Osteocyte (in vitro differentiated cells): ENCODE data around the gene PEX5L. TPM values are rescaled to one million over a fixed set of nuclear protein-coding genes. Genes with fewer than 3 reads are reported as not detected.

Experiments used
- DNase-seq: peaks from one replicate; pipeline ENCODE4 v3.0.0; 2021; ENCODE audit warnings: mixed read lengths; ENCODE audit not compliant: unreplicated experiment; ENCODE audit errors: extremely low spot score
- H3K27ac Mint-ChIP-seq: one replicate; pipeline ENCODE4 v1.8.0; 2021; ENCODE audit warnings: mild to moderate bottlenecking, mixed read lengths; ENCODE audit not compliant: unreplicated experiment
- H3K27me3 Mint-ChIP-seq: one replicate; pipeline ENCODE4 v1.8.0; 2021; ENCODE audit warnings: mixed read lengths; ENCODE audit not compliant: unreplicated experiment
- H3K36me3 Mint-ChIP-seq: one replicate; pipeline ENCODE4 v1.8.0; 2021; ENCODE audit warnings: mixed read lengths; ENCODE audit not compliant: unreplicated experiment
- H3K4me1 Mint-ChIP-seq: one replicate; pipeline ENCODE4 v1.8.0; 2021; ENCODE audit warnings: mixed read lengths; ENCODE audit not compliant: unreplicated experiment
- H3K4me3 Mint-ChIP-seq: one replicate; pipeline ENCODE4 v1.8.0; 2021; ENCODE audit warnings: mild to moderate bottlenecking, moderate library complexity, mixed read lengths; ENCODE audit not compliant: unreplicated experiment
- H3K9me3 Mint-ChIP-seq: one replicate; pipeline ENCODE4 v1.8.0; 2021; ENCODE audit warnings: mixed read lengths; ENCODE audit not compliant: unreplicated experiment
- total RNA-seq: library from RNA; stranded (reverse); gene quantifications from 2 replicates; pipeline ENCODE4 v1.2.1, GENCODE V29; 2021
- TF ChIP-seq, protein P1 (sequence below): fragments of 200-600 bp; sonication (generic); IDR thresholded peaks from 2 replicates; pipeline ENCODE4 v1.5.0; 2021; ENCODE audit warnings: antibody characterized with exemption, mild to moderate bottlenecking, moderate library complexity

Gene PEX5L
- total RNA-seq, 1 donor from 2014 or later, result not detected

- Mint-ChIP-seq H3K27ac (no peak overlapping the region), H3K4me3 (no peak overlapping the region), H3K36me3 (peaks cover 41% of the 10 kb centered on the region), H3K9me3 (no peaks in the 10 kb centered on the region), H3K4me1 (peaks cover 29% of the 10 kb centered on the region), H3K27me3 (no peaks in the 10 kb centered on the region)
- no peak for DNase-seq
- TF ChIP-seq, protein P1, sequence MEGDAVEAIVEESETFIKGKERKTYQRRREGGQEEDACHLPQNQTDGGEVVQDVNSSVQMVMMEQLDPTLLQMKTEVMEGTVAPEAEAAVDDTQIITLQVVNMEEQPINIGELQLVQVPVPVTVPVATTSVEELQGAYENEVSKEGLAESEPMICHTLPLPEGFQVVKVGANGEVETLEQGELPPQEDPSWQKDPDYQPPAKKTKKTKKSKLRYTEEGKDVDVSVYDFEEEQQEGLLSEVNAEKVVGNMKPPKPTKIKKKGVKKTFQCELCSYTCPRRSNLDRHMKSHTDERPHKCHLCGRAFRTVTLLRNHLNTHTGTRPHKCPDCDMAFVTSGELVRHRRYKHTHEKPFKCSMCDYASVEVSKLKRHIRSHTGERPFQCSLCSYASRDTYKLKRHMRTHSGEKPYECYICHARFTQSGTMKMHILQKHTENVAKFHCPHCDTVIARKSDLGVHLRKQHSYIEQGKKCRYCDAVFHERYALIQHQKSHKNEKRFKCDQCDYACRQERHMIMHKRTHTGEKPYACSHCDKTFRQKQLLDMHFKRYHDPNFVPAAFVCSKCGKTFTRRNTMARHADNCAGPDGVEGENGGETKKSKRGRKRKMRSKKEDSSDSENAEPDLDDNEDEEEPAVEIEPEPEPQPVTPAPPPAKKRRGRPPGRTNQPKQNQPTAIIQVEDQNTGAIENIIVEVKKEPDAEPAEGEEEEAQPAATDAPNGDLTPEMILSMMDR, result no peak
Measured at GRCh38 chr3:179766416-179767133, 270.2 kb downstream of the PEX5L start.

DNA sequence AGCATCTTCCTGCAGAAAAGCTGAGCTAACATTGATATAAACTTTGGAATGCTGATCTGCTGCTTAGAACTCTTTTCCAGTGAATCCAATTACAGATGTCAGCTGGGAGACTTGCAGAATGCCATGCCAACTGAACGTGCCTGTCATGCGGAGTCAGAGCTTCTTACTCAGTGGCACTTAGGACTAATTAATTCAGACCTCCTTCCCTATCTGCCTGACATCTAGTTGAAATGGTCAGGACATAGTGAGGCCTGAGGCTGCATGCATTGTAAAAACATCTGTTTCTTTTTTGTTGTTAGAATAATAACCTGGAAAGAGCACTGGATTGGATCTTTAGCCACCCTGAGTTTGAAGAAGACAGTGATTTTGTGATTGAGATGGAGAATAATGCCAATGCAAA is 271.3 kb downstream of the PEX5L start:
- DNase-seq, result no peak
- no peaks in the 10 kb centered on the region for H3K27me3 Mint-ChIP-seq
- peaks cover 51% of the 10 kb centered on the region for H3K36me3 Mint-ChIP-seq
- H3K27ac Mint-ChIP-seq, result no peak overlapping the region
- H3K4me1 Mint-ChIP-seq, result peaks cover 25% of the 10 kb centered on the region
- no peaks in the 10 kb centered on the region for H3K9me3 Mint-ChIP-seq
- TF ChIP-seq, protein P1, result no peak
- no peak overlapping the region for H3K4me3 Mint-ChIP-seq

DNA sequence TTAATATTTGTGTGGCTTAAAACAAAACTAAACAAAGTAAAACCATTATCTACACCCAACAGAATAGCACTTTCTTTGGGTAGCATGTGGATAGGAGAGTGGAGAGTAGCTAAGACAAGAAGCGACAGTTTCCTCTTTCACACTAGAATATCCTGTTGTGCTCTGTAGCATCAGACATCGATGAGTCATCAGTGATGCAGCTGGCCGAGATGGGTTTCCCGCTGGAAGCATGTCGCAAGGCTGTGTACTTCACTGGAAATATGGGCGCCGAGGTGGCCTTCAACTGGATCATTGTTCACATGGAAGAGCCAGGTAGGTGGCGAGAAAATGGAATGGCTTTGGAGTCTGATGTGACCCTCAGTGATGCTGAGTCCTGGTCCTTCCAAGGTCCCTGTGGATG is 275.8 kb downstream of the PEX5L start:
- Mint-ChIP-seq H3K9me3 (no peaks in the 10 kb centered on the region), H3K27me3 (no peaks in the 10 kb centered on the region), H3K4me1 (peaks cover 8% of the 10 kb centered on the region), H3K27ac (no peak overlapping the region), H3K4me3 (no peak overlapping the region), H3K36me3 (peaks cover 63% of the 10 kb centered on the region)
- DNase-seq, result no peak
- TF ChIP-seq, protein P1, result no peak

DNA sequence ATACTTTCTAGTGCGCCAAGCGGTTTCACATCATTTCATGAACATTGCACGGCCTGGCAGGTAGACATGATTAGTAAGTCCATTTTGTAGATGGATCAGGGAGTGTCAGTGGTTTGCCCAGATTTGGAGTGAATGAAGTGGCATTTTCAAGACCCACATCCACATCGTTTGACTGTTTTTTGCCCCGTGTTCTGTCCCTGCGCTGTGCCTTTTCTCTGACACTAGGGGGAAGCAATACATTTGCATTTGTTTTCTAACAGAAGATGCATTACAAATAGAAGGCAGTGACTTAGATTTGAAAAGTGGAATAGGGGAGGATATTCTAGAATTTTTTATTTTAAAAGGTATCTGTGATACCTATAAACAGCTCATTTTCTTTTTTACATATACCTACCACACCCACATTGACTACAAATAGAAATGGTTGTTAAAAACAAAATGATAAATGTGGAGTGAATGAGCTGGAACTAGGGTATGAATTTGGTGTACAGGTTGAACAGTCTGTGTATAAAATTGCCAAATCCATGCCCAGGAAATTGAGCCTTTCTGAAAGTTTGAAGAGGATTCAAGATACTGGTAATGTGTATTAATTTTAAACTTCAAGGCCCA is 285.9 kb downstream of the PEX5L start:
- Mint-ChIP-seq H3K27me3 (no peaks in the 10 kb centered on the region), H3K27ac (no peak overlapping the region), H3K4me3 (no peak overlapping the region), H3K4me1 (peaks cover 6% of the 10 kb centered on the region), H3K9me3 (no peaks in the 10 kb centered on the region), H3K36me3 (peaks cover 28% of the 10 kb centered on the region)
- TF ChIP-seq, protein P1, result peak; percentile 75
- DNase-seq, result peak; percentile 54

- peak; percentile 13 for DNase-seq
- peaks cover 30% of the 10 kb centered on the region for H3K36me3 Mint-ChIP-seq
- no peaks in the 10 kb centered on the region for H3K9me3 Mint-ChIP-seq
- H3K27me3 Mint-ChIP-seq, result no peaks in the 10 kb centered on the region
- H3K4me3 Mint-ChIP-seq, result no peak overlapping the region
- H3K4me1 Mint-ChIP-seq, result peaks cover 6% of the 10 kb centered on the region
- TF ChIP-seq, protein P1, result no peak
- H3K27ac Mint-ChIP-seq, result no peak overlapping the region
Measured at GRCh38 chr3:179745716-179746115, 291.0 kb downstream of the PEX5L start.
